ENCODE results near the gene GPC5. TPM values are rescaled to one million over a fixed set of nuclear protein-coding genes. Genes with fewer than 3 reads are reported as not detected.

Gene GPC5
- total and polyA plus RNA-seq, 4 donors, result 15.2 to 54.4 (median 24.0) TPM

DNA sequence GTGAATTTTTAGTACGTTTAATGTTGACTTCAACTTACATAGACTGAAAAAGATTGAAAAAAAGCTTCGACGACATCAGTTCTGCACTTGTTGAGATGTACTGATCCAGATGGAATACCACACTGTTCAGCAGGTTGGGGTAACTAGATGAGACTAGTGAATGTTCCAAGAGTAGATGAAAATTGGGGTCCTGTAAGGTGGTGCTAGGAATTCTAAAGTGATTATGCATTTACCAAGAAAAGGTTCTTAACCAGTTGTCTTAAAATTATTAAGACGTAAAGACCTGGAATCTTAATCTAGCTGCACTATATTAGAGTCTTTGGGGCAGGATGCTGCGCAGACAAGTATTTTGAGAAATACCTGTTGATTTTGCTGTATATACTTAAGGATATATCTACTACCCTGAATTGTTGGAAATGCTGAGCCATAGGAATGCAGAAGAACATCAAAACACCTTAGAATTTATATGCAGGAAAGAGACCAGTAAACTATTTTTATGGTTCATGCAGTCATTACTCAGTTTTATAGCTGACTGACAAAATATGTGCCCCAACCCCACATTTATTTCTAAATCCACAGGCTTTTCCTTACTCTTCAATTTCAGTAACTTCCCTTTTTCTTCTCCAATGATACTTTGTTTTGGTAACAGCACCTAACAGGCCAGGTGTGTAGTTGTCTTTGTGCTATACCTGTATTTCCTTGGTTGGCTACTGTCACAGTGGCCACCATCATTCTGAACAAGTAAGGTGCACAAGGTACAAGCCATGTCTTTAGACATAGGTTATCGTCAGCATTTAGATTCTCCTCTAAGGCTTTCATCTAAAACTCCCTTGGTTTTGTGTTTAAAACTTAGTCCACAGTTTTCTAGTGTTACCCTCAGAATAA is 42.4 kb upstream of the GPC5 start:
- Histone ChIP-seq H3K9me3 (ENCODE audit: control insufficient read depth, insufficient read depth, low read length) (no peaks in the 10 kb centered on the region), H3K4me3 (ENCODE audit: low read depth, low read length) (no peak overlapping the region), H3K27me3 (ENCODE audit: control insufficient read depth, insufficient read depth, low read length) (no peaks in the 10 kb centered on the region), H3K27ac (ENCODE audit: low read depth, low read length) (no peak overlapping the region), H3K36me3 (ENCODE audit: control insufficient read depth, insufficient read depth, low read length) (peaks cover 3% of the 10 kb centered on the region), H3K4me1 (ENCODE audit: control insufficient read depth, insufficient read depth, low read length) (no peaks in the 10 kb centered on the region)
- no peak for DNase-seq (ENCODE audit: low read depth in 4 of 6, low spot score in 6 of 6)
- 86% methylated on average over 2 of the region's 6 CpGs for WGBS (ENCODE audit: insufficient coverage)

DNA sequence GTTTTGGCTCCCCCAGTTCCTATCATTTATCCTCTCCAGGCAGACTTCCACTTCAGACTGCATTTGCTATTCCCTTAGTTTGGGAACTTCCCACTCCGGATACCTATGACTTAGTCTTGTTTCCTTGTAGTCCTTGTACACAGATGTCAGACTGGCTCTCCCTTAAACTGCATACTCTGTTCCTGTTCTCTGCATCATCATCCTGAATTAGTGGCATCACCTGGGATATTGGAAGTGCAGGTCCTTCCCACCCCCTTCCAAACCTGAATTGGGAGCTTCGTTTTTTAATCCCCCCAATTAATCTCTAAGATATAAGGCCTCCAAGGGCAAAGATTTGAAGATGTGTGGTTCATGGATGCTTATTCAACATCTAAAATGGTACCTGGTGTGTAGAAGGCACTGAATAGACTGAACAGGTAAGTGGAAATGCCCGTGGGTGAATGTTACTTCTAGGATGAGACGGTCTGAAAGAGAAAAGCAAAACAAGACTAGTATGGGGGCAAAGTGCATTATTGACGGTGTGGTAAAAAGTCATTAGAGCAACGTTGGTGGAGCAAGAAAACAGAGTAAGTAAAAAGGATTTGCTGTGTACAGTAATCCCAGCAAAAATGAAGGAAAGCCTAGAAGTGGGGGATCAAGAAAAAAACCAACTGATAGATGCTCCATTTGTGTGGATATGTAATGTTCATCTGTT is 41.4 kb upstream of the GPC5 start:
- H3K27me3 ChIP-seq (ENCODE audit: control insufficient read depth, insufficient read depth, low read length), result no peaks in the 10 kb centered on the region
- H3K4me1 ChIP-seq (ENCODE audit: control insufficient read depth, insufficient read depth, low read length), result no peaks in the 10 kb centered on the region
- H3K36me3 ChIP-seq (ENCODE audit: control insufficient read depth, insufficient read depth, low read length), result peaks cover 3% of the 10 kb centered on the region
- no peak overlapping the region for H3K27ac ChIP-seq (ENCODE audit: low read depth, low read length)
- 81% methylated on average over 5 of the region's 6 CpGs for WGBS (ENCODE audit: insufficient coverage)
- H3K9me3 ChIP-seq (ENCODE audit: control insufficient read depth, insufficient read depth, low read length), result no peaks in the 10 kb centered on the region
- H3K4me3 ChIP-seq (ENCODE audit: low read depth, low read length), result no peak overlapping the region
- no peak for DNase-seq (ENCODE audit: low read depth in 4 of 6, low spot score in 6 of 6)

DNA sequence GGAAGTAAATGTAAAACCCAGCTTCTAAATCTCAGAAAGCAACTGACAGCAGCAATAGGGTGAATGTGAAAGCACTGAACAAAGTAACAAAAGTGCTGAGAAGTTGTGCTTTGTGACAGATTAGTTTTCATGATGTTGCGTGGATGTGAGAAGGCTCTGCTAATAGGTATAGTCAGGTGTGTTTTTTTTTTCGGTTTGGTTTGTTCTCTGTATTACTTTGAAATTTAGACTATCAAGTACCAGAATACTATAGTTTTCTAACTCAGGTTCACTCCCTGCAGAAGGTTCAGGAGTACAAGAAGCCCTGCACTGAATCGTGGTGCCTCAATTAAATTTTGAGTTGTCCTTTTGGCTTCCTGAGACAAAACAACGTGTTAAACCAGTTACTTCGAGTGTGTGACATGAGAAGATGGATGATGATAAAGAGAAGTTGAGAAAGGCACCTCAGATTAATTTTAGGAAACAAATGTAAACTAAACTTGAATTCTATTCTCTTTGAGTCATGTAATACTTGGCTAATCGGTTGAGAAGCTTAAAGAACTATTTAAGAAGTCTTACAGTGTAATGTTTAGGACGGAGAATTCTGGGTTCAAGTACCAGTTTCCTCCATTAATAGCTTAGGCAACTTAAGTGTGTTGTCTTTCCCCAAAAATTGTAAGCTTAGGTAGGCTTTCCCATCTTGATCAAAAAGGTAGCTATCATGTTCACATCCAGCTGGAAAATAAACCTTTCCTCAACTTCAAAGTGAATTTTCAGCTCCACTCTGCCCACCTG is 40.6 kb upstream of the GPC5 start:
- DNase-seq (ENCODE audit: low read depth in 4 of 6, low spot score in 6 of 6), result no peak
- no peaks in the 10 kb centered on the region for H3K9me3 ChIP-seq (ENCODE audit: control insufficient read depth, insufficient read depth, low read length)
- 80% methylated on average over 1 of the region's 7 CpGs for WGBS (ENCODE audit: insufficient coverage)
- peaks cover under 1% of the 10 kb centered on the region for H3K36me3 ChIP-seq (ENCODE audit: control insufficient read depth, insufficient read depth, low read length)
- H3K27me3 ChIP-seq (ENCODE audit: control insufficient read depth, insufficient read depth, low read length), result no peaks in the 10 kb centered on the region
- no peak overlapping the region for H3K4me3 ChIP-seq (ENCODE audit: low read depth, low read length)
- no peak overlapping the region for H3K27ac ChIP-seq (ENCODE audit: low read depth, low read length)
- no peaks in the 10 kb centered on the region for H3K4me1 ChIP-seq (ENCODE audit: control insufficient read depth, insufficient read depth, low read length)

DNA sequence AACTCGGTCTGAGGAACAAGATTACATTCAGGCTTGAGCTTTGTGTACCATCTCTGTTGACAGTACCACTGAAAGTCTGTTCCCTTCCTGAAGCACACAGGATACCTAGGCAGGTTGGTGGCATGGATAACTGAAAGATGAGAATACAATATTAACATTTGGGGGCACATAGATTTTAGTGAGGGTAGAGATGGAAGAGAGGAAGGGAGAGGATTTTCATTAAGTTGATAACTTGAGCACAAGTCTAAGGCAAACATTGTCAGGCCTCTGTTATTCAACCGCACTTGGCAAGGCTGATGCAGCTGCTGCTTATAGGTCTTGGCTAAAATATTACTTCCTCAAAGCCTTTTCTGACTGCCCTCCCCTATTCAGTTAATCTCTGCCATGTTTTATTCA is 40.0 kb upstream of the GPC5 start:
- Histone ChIP-seq H3K27me3 (ENCODE audit: control insufficient read depth, insufficient read depth, low read length) (no peaks in the 10 kb centered on the region), H3K4me1 (ENCODE audit: control insufficient read depth, insufficient read depth, low read length) (no peaks in the 10 kb centered on the region), H3K9me3 (ENCODE audit: control insufficient read depth, insufficient read depth, low read length) (no peaks in the 10 kb centered on the region), H3K36me3 (ENCODE audit: control insufficient read depth, insufficient read depth, low read length) (no peaks in the 10 kb centered on the region), H3K27ac (ENCODE audit: low read depth, low read length) (no peak overlapping the region), H3K4me3 (ENCODE audit: low read depth, low read length) (no peak overlapping the region)
- WGBS (ENCODE audit: insufficient coverage), result 50% methylated on average over 1 of the region's 2 CpGs
- DNase-seq (ENCODE audit: low read depth in 4 of 6, low spot score in 6 of 6), result no peak

DNA sequence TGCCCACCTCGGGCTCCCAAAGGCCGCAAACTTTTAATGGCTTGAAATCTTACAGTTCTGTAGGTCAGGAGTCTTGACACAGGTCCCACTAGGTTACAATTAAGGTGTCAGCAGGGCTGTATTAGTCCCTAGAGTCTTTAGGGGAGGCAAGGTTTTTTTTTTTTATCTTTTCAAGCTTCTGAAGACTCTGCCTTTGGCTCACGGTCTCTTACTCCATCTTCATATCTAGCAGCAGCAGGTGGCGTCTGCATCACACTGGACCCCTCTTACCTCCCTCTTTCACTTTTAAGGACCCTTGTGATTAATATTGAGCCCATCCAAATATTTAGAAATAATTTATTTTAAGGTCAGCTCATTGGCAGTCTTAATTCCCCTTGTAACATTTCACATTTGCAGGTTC is 39.3 kb upstream of the GPC5 start:
- H3K27me3 ChIP-seq (ENCODE audit: control insufficient read depth, insufficient read depth, low read length), result no peaks in the 10 kb centered on the region
- H3K4me1 ChIP-seq (ENCODE audit: control insufficient read depth, insufficient read depth, low read length), result no peaks in the 10 kb centered on the region
- no peaks in the 10 kb centered on the region for H3K9me3 ChIP-seq (ENCODE audit: control insufficient read depth, insufficient read depth, low read length)
- H3K27ac ChIP-seq (ENCODE audit: low read depth, low read length), result no peak overlapping the region
- no peaks in the 10 kb centered on the region for H3K36me3 ChIP-seq (ENCODE audit: control insufficient read depth, insufficient read depth, low read length)
- 92% methylated on average over 2 of the region's 4 CpGs for WGBS (ENCODE audit: insufficient coverage)
- H3K4me3 ChIP-seq (ENCODE audit: low read depth, low read length), result no peak overlapping the region
- no peak for DNase-seq (ENCODE audit: low read depth in 4 of 6, low spot score in 6 of 6)

DNA sequence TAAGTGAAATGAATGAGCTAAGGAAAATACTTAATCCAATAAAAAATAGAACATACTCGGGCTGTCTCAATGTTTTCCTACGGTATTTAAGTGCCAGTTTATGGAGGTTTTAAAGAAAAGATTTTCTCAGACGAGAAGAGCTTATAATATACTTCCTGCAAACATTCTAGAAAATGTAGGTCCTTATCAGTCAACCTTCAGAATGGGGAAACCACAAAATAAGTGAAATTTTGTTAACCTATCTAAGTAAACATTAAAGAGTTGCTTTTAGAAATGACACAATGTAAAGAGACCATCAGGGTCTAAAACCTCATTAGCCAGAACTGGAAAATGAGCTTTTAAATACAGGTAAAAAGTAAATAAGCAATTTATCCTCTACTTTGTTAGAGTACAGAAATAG is 38.8 kb upstream of the GPC5 start:
- Histone ChIP-seq H3K4me1 (ENCODE audit: control insufficient read depth, insufficient read depth, low read length) (no peaks in the 10 kb centered on the region), H3K4me3 (ENCODE audit: low read depth, low read length) (no peak overlapping the region), H3K27me3 (ENCODE audit: control insufficient read depth, insufficient read depth, low read length) (no peaks in the 10 kb centered on the region), H3K27ac (ENCODE audit: low read depth, low read length) (no peak overlapping the region), H3K36me3 (ENCODE audit: control insufficient read depth, insufficient read depth, low read length) (no peaks in the 10 kb centered on the region), H3K9me3 (ENCODE audit: control insufficient read depth, insufficient read depth, low read length) (no peaks in the 10 kb centered on the region)
- DNase-seq (ENCODE audit: low read depth in 4 of 6, low spot score in 6 of 6), result no peak
- WGBS (ENCODE audit: insufficient coverage), result no CpG with 5 or more reads among the region's 3 CpGs

DNA sequence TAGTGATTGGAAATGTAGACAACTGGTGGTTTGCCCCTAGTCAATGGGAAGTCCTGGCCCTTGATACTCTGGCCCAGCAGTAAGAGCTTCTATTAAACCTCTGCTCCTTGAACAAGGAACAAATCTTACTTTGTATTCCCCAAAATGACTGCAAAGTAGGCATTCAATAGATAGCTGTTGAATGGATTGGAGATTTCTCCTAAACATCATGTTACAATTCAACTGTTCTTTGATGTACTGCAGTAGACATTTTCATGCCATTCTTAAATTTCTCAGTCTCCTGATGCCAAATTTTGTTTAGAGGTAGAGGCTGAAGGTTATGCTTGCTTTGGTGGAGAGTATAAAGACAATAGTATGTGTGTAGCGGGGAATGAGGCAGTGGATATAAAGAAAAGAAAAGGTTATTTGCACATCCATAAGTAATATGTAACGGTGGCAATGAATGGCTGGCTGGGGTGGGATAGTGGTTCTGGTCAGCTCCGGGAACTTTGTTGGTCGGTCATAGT is 38.1 kb upstream of the GPC5 start:
- Histone ChIP-seq H3K36me3 (ENCODE audit: control insufficient read depth, insufficient read depth, low read length) (no peaks in the 10 kb centered on the region), H3K9me3 (ENCODE audit: control insufficient read depth, insufficient read depth, low read length) (no peaks in the 10 kb centered on the region), H3K4me1 (ENCODE audit: control insufficient read depth, insufficient read depth, low read length) (no peaks in the 10 kb centered on the region), H3K27ac (ENCODE audit: low read depth, low read length) (no peak overlapping the region), H3K4me3 (ENCODE audit: low read depth, low read length) (no peak overlapping the region), H3K27me3 (ENCODE audit: control insufficient read depth, insufficient read depth, low read length) (no peaks in the 10 kb centered on the region)
- no peak for DNase-seq (ENCODE audit: low read depth in 4 of 6, low spot score in 6 of 6)
- WGBS (ENCODE audit: insufficient coverage), result 77% methylated on average over 3 of the region's 4 CpGs

DNA sequence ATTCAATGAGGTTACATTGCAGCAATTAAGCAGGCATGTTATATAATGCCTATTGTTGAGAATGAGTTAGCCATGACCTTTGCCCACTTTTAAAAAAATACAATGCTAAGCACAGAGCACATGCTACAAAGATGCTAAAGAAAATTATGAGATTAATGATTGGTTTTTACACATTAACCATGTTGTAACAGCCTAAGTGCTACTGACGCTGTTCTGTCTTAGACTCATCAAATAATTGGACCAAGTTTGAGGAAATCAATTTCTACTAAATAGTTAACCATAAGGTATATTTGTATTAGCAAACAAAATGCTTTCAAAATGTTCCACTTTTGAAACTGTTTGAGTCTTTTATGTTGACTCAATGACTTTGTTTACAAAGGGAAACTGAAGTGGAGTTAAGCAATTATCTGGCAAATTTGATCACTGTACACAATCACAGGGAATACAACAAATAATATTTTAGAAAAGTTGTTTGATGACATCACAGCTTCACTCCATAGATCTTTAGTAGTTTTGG is 36.6 kb upstream of the GPC5 start:
- no CpG with 5 or more reads among the region's 1 CpG for WGBS (ENCODE audit: insufficient coverage)
- H3K27me3 ChIP-seq (ENCODE audit: control insufficient read depth, insufficient read depth, low read length), result no peaks in the 10 kb centered on the region

DNA sequence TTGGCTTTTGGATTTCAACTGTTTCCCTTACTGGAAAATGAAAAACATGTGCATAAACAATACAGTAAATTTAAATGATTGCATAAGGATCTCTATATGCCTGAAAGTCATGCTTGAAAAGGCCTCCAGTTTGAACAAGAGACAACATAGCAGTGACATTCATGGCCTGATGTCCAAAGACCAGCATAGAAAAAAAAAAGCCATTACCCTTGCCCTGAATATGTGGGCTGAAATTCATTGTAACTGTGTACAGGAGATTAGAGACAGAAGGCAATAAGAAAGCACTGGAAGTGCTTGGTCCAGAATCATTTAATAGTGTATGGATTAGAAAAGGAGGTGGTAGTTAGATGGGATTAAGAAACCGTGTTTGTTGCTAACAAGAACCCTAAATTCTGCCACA is 35.5 kb upstream of the GPC5 start:
- WGBS (ENCODE audit: insufficient coverage), result no CpG with 5 or more reads among the region's 1 CpG
- no peaks in the 10 kb centered on the region for H3K4me1 ChIP-seq (ENCODE audit: control insufficient read depth, insufficient read depth, low read length)
- H3K27me3 ChIP-seq (ENCODE audit: control insufficient read depth, insufficient read depth, low read length), result no peaks in the 10 kb centered on the region
- H3K36me3 ChIP-seq (ENCODE audit: control insufficient read depth, insufficient read depth, low read length), result no peaks in the 10 kb centered on the region
- no peak overlapping the region for H3K27ac ChIP-seq (ENCODE audit: low read depth, low read length)
- no peak for DNase-seq (ENCODE audit: low read depth in 4 of 6, low spot score in 6 of 6)
- no peaks in the 10 kb centered on the region for H3K9me3 ChIP-seq (ENCODE audit: control insufficient read depth, insufficient read depth, low read length)
- H3K4me3 ChIP-seq (ENCODE audit: low read depth, low read length), result no peak overlapping the region

More for the DNA sequence above, 36.6 kb upstream of the GPC5 start:
- Histone ChIP-seq H3K27ac (ENCODE audit: low read depth, low read length) (no peak overlapping the region), H3K4me1 (ENCODE audit: control insufficient read depth, insufficient read depth, low read length) (no peaks in the 10 kb centered on the region), H3K9me3 (ENCODE audit: control insufficient read depth, insufficient read depth, low read length) (no peaks in the 10 kb centered on the region), H3K4me3 (ENCODE audit: low read depth, low read length) (no peak overlapping the region), H3K36me3 (ENCODE audit: control insufficient read depth, insufficient read depth, low read length) (no peaks in the 10 kb centered on the region)
- no peak for DNase-seq (ENCODE audit: low read depth in 4 of 6, low spot score in 6 of 6)

Measured in spinal cord (tissue), 10 donors.